Measurements from ENCODE around the gene SEMA4G. TPM values are rescaled to one million over a fixed set of nuclear protein-coding genes. Genes with fewer than 3 reads are reported as not detected.

SEMA4G gene
- total and polyA plus RNA-seq, 2 of the 13 experiments (the other 11 are each of a cell fraction or from before 2014, with no cell fraction given): 46.2 to 207 TPM

GRCh38 chr10:100972115-100972903 lies 3.0 kb downstream of the SEMA4G start (continued):
- TF ChIP-seq, protein P1, sequence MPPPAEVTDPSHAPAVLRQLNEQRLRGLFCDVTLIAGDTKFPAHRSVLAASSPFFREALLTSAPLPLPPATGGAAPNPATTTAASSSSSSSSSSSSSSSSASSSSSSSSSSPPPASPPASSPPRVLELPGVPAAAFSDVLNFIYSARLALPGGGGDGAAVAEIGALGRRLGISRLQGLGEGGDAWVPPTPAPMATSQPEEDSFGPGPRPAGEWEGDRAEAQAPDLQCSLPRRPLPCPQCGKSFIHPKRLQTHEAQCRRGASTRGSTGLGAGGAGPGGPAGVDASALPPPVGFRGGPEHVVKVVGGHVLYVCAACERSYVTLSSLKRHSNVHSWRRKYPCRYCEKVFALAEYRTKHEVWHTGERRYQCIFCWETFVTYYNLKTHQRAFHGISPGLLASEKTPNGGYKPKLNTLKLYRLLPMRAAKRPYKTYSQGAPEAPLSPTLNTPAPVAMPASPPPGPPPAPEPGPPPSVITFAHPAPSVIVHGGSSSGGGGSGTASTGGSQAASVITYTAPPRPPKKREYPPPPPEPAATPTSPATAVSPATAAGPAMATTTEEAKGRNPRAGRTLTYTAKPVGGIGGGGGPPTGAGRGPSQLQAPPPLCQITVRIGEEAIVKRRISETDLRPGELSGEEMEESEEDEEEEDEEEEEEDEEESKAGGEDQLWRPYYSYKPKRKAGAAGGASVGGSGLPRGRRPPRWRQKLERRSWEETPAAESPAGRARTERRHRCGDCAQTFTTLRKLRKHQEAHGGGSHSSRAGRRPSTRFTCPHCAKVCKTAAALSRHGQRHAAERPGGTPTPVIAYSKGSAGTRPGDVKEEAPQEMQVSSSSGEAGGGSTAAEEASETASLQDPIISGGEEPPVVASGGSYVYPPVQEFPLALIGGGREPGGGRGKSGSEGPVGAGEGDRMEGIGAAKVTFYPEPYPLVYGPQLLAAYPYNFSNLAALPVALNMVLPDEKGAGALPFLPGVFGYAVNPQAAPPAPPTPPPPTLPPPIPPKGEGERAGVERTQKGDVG (CRISPR knock-in tag; IDR thresholded peaks at IDR 0.05; ENCODE audit: borderline replicate concordance): 0 out of 2 replicates have a peak, but pooled peaks have one; percentile 4
- TF ChIP-seq ARNT2 (CRISPR knock-in tag; IDR thresholded peaks at IDR 0.05; ENCODE audit: low read depth): no peak
- no peak for TF ChIP-seq NR0B2 (CRISPR knock-in tag; IDR thresholded peaks at IDR 0.05)
- no peak for TF ChIP-seq DNMT3B (CRISPR knock-in tag; conservative IDR thresholded peaks at IDR 0.05)

DNA sequence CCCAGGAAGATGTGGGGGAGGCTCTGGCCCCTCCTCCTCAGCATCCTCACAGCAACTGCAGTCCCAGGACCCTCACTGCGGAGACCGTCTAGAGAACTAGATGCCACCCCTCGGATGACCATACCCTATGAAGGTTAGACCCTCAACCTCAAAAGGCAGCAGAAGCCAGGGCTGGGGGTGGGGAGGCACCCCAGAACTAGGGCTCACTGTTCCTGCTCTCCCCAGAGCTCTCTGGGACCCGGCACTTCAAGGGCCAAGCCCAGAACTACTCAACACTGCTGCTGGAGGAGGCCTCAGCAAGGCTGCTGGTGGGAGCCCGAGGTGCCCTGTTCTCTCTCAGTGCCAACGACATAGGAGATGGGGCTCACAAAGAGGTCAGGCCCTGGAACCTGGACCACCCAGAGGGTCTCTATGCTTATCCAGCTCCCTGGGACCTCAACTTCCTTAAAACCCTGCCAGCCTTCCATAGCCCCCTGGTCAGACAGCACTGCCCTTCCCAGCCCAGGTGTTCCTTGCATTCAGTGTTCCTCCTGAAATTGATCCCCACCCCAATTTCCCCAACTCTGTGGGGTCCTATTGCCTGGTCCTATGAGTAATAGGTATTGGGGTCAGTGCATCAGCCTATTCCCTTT lies 3.7 kb downstream of the SEMA4G start:
- POLR2A ChIA-PET: interaction anchor here (1.3 to 12.6 kb wide), 2 partner anchors 19 to 59 kb away, joined by 3 to 277 read pairs; partner anchors contain the start of genes LZTS2, MRPL43, SLF2 and TWNK
- Histone ChIP-seq H3K4me3 (replicated peaks in 1 of 3; ENCODE audit: insufficient read depth in 1 of 3, low read depth in 2 of 3, low read length in 3 of 3) (peak overlapping the region in 1 of 3 experiments; percentile 94; a peak in 1 of 6 replicates), H3K9me3 (ENCODE audit: low read length) (no peaks in the 10 kb centered on the region), H2AFZ (ENCODE audit: low read length) (no peak overlapping the region), H3K4me2 (ENCODE audit: low read depth, low read length) (peak overlapping the region; percentile 98), H3K27me3 (ENCODE audit: control insufficient read depth in 1 of 2, insufficient read depth in 2 of 2, low read length in 2 of 2) (no peaks in the 10 kb centered on the region; a peak in 1 of 5 replicates), H3K9ac (ENCODE audit: insufficient read depth, low read depth, low read length) (peak overlapping the region; percentile 24; the same call in 1 of the 2 replicates), H3K4me1 (ENCODE audit: insufficient read depth, low read length) (peaks cover 63% of the 10 kb centered on the region), H4K20me1 (ENCODE audit: insufficient read depth, low read length) (no peaks in the 10 kb centered on the region), H3K36me3 (replicated peaks in 1 of 2; ENCODE audit: control insufficient read depth in 1 of 2, insufficient read depth in 2 of 2, low read length in 2 of 2) (peaks cover 21 to 49% of the 10 kb centered on the region in 2 experiments), H3K27ac (ENCODE audit: extremely low read length, insufficient read depth, low read length) (peak overlapping the region; percentile 96), H3K79me2 (ENCODE audit: insufficient read depth, low read length) (peaks cover 45% of the 10 kb centered on the region)
- WGBS (ENCODE audit: low lambda C conversion rate): 100% methylated on average over 3 of the region's 6 CpGs
- BruUV-seq (replicated peaks): no TSS peak
- no peak for ATAC-seq
- intact Hi-C loops (cut with micrococcal nuclease; ENCODE audit: unreplicated experiment) (no loop called here), in situ Hi-C loops (cut with HindIII; ENCODE audit: extremely low pct_ligation_motif_present, low pct_unique_long_range_greater_than_20kb) (no loop called here)
- no peak for DNase-seq (ENCODE audit: low spot score)
- no peak for FAIRE-seq
- CTCF ChIA-PET (ENCODE audit: low intra/inter-chr PET ratio, low total read pairs): no interaction called here
- peak; percentile 41 for TF ChIP-seq AGO2 (optimal IDR thresholded peaks at IDR 0.05; ENCODE audit: low read depth, low read length)
- no peak for TF ChIP-seq SMC3 (IDR thresholded peaks at IDR 0.05; ENCODE audit: low read length)
- no peak for TF ChIP-seq BHLHE40 (IDR thresholded peaks at IDR 0.05; ENCODE audit: low read length)
- no peak for TF ChIP-seq ZNF3 (CRISPR knock-in tag; IDR thresholded peaks at IDR 0.05)
- no peak for TF ChIP-seq THYN1 (CRISPR knock-in tag; IDR thresholded peaks at IDR 0.05; ENCODE audit: borderline replicate concordance, low read depth)
- TF ChIP-seq ZNF615 (CRISPR knock-in tag; IDR thresholded peaks at IDR 0.05; ENCODE audit: borderline replicate concordance): no peak
- TF ChIP-seq ZMAT3 (CRISPR knock-in tag; conservative IDR thresholded peaks at IDR 0.05): no peak
- TF ChIP-seq SP4 (CRISPR knock-in tag; IDR thresholded peaks at IDR 0.05): 0 out of 2 replicates have a peak, but pooled peaks have one; percentile 7
- TF ChIP-seq, protein P2, sequence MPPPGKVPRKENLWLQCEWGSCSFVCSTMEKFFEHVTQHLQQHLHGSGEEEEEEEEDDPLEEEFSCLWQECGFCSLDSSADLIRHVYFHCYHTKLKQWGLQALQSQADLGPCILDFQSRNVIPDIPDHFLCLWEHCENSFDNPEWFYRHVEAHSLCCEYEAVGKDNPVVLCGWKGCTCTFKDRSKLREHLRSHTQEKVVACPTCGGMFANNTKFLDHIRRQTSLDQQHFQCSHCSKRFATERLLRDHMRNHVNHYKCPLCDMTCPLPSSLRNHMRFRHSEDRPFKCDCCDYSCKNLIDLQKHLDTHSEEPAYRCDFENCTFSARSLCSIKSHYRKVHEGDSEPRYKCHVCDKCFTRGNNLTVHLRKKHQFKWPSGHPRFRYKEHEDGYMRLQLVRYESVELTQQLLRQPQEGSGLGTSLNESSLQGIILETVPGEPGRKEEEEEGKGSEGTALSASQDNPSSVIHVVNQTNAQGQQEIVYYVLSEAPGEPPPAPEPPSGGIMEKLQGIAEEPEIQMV (CRISPR knock-in tag; IDR thresholded peaks at IDR 0.05; ENCODE audit: low read depth): 0 out of 2 replicates have a peak, but pooled peaks have one; percentile 14
- no peak for TF ChIP-seq ZNF18 (CRISPR knock-in tag; IDR thresholded peaks at IDR 0.05; ENCODE audit: insufficient replicate concordance)
